ENCODE data around the gene HIVEP3.

The HIVEP3 gene

DNA sequence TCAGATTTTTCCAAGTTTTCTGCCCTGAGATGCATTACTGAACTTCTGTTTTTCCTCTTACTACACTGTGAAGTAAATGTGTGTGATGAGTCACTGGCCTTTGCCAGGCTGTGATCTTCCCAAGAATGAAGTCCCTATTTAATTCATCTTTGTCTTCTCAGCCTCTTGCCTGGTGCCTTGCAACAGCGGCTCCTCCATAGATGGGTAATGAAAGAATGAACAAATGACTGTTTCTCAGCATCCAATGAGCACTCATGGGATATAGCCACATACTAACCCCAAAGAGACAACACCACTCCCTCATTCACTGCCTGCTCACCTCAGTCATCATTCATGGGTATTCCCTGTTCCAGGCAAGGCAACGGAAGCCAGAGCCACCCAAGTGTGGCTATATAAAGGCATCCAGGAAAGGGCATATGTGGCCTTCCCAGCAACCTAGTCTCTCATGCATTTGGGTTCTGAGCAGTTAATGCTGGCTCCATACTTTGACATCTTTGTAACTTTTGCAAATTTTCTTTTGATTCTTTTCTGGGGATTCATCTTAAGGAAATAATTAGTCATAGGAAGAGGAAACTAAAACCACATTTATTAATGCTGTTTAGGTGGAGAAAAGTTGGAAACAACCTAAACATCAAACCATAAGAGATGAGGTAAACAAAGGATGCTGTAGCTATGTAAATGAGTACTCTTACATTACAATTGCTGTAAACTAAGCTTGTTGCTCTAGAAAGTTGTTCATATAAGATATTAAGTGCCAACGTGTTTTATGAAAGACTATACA, 71.9 kb downstream of the HIVEP3 start:
- no peak for DNase-seq (ENCODE audit: low read depth)

DNA sequence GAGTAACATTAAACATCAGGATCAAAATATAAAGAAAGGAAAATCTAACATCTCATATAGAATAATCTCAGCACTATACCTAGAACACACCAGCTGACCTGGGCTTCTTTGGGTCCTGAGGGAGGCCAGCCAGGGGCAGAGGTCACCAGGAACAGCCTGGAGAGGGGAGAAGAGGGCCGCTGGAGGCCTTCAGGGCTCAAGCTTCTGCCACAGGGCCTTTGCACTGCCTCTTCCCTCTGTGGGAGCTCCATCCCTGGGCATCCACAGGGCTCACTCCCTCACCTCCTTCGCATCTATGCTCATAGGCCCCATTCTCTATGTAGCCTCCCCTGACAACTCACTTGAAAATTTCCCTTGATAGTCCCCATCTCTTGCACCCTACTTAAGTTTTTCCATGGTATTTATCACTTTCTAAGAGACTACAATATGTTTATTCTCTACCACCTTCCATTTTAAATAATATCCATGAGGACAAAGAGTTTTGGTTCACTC, 73.9 kb downstream of the HIVEP3 start:
- DNase-seq (ENCODE audit: low read depth): no peak

DNA sequence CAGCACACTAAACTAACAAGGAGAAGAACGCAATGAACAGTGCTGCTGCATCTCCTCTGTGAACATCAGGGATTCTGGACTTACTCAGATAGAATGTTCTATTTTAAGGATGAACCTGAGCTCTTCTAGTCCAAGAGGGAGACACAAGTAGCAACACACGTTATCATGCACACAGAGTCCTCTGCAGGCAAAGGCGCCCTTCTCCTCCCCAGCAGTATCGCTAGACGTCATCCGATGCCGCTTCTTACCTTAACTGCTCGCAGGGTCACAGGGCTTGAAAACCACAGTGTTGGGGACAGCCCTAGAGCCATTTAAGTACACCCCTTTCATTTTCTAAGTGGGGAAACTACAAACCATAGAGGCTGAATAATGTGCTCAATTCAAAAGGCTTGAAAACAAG, 74.5 kb downstream of the HIVEP3 start:
- DNase-seq (ENCODE audit: low read depth): no peak

DNA sequence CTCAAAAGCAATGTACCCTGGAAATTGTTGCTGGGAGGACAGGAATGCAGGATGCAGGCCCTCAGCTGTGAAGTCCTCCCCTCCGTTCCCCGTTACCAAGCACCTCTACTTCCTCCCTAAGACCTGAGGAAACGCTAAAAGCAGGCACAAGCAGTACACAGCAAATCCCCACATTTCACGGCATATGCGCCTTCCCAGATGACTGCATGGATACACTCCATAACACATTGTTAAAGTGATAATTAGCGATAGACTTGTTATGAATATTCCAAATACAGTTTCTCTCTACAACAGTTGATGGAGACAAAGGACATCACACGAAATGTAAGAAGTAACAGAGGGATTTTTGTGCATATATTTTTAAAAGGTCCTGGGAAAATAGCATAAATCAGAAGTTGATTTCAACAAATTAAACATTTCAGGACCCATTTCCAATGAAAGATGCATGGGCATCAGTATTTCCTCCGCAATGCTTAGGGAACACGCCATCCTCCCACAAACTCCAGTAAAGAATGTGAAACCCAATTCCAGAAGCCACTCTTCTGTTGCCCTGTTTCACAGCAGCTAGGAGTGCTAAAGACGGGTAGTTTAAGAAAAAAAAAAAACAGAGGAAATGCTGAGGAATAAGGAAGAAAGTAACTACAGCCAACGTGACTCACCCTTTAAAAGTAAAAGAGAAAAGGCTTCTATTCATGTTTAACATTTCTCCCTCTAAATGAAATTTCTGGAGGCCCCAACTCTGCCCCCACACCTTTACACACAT, 75.5 kb downstream of the HIVEP3 start:
- no peak for DNase-seq (ENCODE audit: low read depth)

DNA sequence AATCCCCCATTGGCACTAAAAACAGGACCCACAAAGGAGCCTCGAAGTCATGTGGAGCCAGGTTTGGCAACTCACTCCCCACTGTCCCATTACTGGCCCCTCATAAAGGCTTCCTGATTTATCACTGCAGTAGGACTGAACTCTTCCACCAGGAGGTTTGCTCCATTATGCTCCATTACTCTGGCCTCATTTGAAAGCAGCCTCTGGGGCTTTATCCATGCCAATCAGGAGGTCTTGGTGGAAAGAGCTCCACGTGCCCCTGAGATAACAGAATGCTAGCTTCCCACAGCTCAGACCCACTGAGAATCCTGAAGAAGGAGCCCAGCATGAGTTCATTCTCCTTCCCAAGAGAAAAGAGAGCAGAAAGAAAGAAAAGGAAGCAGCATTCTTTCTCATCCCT, 76.4 kb downstream of the HIVEP3 start:
- no peak for DNase-seq (ENCODE audit: low read depth)

GRCh38 chr1:41840592-41841246, 78.0 kb downstream of the HIVEP3 start:
- no peak for DNase-seq (ENCODE audit: low read depth)

DNA sequence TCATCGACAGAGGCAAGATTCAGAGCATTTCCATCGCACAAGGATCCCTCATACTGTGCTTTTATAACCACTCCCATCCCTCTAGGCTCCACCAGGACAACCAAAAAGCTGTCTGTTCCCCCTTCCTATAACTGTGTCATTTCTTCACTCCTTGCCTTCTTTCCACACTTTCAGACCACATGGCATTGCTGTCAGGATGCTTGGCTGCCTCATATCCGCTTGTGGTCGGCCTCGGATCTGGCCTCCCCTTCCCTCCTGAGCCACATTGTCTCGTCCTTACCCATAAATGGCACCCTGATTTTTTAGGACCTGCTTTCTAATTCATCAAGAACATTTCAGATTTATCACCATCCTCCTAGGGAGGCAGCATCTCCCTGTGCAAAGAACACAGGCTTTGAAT, 80.5 kb downstream of the HIVEP3 start:
- no peak for DNase-seq (ENCODE audit: low read depth)

DNA sequence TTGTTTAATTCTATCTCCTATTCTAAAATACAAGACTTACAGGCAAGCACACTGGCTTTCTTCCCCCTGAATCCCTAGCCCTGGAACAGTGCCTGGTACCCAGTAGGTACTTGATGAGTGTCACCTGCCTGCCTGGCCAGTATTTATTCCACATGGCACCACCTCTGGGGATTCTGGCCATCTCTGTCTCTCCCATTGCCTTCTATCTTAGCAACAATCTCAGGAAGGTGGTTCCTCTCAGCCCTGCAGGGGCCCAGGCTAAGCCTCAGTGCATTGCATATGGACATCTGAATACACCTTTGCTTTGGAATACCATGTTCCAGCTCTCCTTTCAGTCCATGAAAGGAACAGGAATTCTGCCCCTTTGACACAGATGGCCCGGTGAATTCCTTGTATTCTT, 81.0 kb downstream of the HIVEP3 start:
- DNase-seq (ENCODE audit: low read depth): no peak

GRCh38 chr1:41835485-41835884, 83.2 kb downstream of the HIVEP3 start:
- DNase-seq (ENCODE audit: low read depth): no peak

GRCh38 chr1:41833519-41834000, 85.2 kb downstream of the HIVEP3 start:
- no peak for DNase-seq (ENCODE audit: low read depth)

DNA sequence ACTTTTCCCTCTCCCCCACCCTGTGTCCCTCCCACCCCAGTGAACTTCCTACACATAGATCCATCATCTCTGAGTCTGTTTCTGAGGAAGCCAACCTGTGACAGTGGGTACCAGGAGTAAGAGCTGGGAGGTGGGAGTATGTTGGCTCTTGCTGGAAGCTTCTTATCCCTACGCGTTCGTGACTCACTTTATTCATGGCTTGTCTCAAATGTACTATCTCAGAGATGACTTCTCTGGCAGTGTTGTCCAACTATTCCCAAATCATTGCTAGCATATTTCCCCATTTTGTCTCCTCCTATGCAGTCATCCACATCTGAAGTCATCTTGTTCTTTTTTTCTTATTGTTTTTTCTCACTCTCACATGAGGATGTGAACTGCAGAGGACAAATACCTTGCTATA, 88.0 kb downstream of the HIVEP3 start:
- DNase-seq (ENCODE audit: low read depth): no peak

GRCh38 chr1:41827991-41828570, 90.6 kb downstream of the HIVEP3 start:
- DNase-seq (ENCODE audit: low read depth): no peak

- no peak for DNase-seq (ENCODE audit: low read depth)
Measured at GRCh38 chr1:41823471-41823870, 95.3 kb downstream of the HIVEP3 start.

GRCh38 chr1:41822866-41823265, 95.9 kb downstream of the HIVEP3 start:
- DNase-seq (ENCODE audit: low read depth): no peak

- DNase-seq (ENCODE audit: low read depth): no peak
Measured at GRCh38 chr1:41819843-41820242, 98.9 kb downstream of the HIVEP3 start.

- no peak for DNase-seq (ENCODE audit: low read depth)
Measured at GRCh38 chr1:41819069-41819468, 99.7 kb downstream of the HIVEP3 start.

GRCh38 chr1:41816061-41816460, 102.7 kb downstream of the HIVEP3 start:
- no peak for DNase-seq (ENCODE audit: low read depth)

DNA sequence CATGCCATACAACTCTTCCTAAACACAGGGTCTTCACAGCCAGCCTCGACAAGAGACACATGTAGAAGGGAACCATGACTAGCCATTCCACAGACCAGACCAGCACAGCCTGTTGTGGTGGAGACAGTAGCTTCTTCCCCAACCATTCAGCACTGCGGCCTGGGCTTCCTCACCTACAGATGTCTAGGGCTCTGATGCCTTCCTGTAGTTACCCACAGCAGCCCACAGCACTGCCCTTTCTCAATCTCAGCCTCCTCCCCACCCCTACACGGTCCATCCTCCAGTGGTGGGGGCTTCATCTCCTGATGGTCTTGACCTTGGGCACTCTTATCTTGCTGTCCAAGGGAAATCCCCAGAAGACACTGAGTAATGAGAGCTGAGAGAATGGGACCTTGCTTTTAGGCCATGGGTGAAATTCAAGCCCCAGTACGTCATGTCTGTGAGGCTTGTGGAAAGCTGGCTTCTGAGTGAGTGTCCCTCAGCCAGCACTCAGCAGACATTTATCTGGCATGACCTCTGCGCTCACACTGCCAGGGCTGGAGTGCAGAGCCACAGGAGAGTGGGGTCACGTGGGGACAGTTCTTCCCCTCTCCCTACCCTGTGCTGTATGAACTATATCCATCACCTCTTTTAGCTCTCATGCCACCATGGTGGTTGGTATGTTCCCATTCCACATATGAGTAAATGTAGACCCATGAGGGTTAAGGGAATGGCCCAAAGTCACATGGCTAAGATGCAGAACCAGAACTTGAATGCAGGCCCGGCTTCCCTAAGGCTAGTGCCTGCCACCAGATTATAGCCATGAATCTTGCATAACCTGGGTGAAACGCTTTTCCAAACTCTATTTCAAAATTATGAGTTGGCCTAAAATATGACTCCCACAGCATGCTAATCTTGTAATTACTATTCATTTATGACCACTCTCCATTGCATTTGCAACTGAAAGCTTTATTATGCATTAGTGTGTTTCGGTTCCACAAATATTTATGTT, 104.7 kb downstream of the HIVEP3 start:
- no peak for DNase-seq (ENCODE audit: low read depth)

- DNase-seq (ENCODE audit: low read depth): no peak
Measured at GRCh38 chr1:41813226-41813625, 105.5 kb downstream of the HIVEP3 start.

GRCh38 chr1:41812453-41812852, 106.3 kb downstream of the HIVEP3 start:
- no peak for DNase-seq (ENCODE audit: low read depth)

GRCh38 chr1:41812051-41812450, 106.7 kb downstream of the HIVEP3 start:
- peak; percentile 21 for DNase-seq (ENCODE audit: low read depth)

All from activated T-helper 9 cell treated with anti-CD3 and anti-CD28 coated beads, Interleukin-2, amount 50 U/mL, for 16 hours (primary cell).